ENCODE measurements around the gene GATC.

GATC gene

DNA sequence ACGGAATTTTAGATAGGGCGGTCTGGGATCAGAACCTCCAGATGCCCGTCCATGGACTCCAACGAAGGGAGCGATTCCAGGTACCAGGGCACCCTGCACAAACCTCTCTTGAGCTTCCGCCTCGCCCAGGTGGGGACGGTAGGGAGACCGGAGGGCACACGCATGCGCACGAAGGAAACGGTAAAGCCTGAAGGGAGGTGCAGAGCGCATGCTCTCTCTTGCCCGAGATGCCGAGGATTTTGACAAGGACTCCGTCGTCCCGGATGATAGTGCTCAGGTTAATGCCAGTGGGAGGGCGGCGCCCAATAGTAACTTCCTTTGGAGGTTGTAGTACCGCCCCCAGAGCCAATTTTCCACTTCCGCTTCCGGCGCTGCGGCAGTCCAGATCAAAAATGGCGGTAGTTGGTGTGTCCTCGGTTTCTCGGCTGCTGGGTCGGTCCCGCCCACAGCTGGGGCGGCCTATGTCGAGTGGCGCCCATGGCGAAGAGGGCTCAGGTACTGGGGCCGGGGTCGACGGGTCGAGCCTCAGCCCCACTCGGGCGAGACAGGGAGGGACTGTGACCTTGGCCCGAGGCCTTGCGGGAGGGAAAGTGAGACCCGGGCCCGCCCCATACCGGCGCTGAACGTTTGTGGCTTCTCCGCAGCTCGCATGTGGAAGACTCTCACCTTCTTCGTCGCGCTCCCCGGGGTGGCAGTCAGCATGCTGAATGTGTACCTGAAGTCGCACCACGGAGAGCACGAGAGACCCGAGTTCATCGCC, 8.3 kb upstream of the GATC start, which contains the start of gene COX6A1:
TSS of gene COX6A1 (plus strand) at position 379 of the 760 bp plus-strand sequence. CDS start at position 393, 14 bp downstream.
- peak within 1 kb of the TSS; percentile 93 for H3K9ac ChIP-seq (ENCODE audit: low read length)
- no peak within 1 kb of the TSS for H4K91ac ChIP-seq (ENCODE audit: low read length)
- H3K9me3 ChIP-seq (ENCODE audit: control insufficient read depth, low read length), result no peaks in the 10 kb centered on the region
- H3K27me3 ChIP-seq (ENCODE audit: control insufficient read depth in 1 of 2, insufficient read depth in 1 of 2, low read length in 2 of 2), result peaks cover 0 to 5% of the 10 kb centered on the region in 2 experiments
- peak; percentile 98 for DNase-seq
- peak within 1 kb of the TSS; percentile 50 to 52 for H3K4ac ChIP-seq (ENCODE audit: low read depth in 1 of 2, low read length in 2 of 2)
- H3K79me1 ChIP-seq (replicated peaks; ENCODE audit: low read length, poor library complexity, severe bottlenecking), result peaks cover 1% of the 10 kb centered on the region
- peak within 1 kb of the TSS in 1 of 2 experiments; percentile 78 for H3K14ac ChIP-seq (ENCODE audit: low read length in 2 of 2)
- H3K4me3 ChIP-seq (ENCODE audit: insufficient read depth in 1 of 2, low read depth in 1 of 2, low read length in 2 of 2), result peak within 1 kb of the TSS; percentile 92
- no peak within 1 kb of the TSS for H2BK15ac ChIP-seq (ENCODE audit: low read depth, poor library complexity, severe bottlenecking)
- no peak within 1 kb of the TSS for H2BK5ac ChIP-seq (ENCODE audit: low read depth, low read length, poor library complexity, severe bottlenecking)
- under 1% methylated on average over 58 of the region's 59 CpGs for WGBS
- H2AK5ac ChIP-seq (ENCODE audit: low read length, severe bottlenecking), result no peak within 1 kb of the TSS
- no peak within 1 kb of the TSS for H2BK120ac ChIP-seq (ENCODE audit: low read depth, low read length)
- peak within 1 kb of the TSS; percentile 65 for H3K27ac ChIP-seq (ENCODE audit: low read length, poor library complexity, severe bottlenecking)
- no peak within 1 kb of the TSS for H2BK12ac ChIP-seq (ENCODE audit: low read length in 2 of 2)
- H3K4me1 ChIP-seq (ENCODE audit: control insufficient read depth, insufficient read depth, low read depth, low read length), result peaks cover 5% of the 10 kb centered on the region
- no peak within 1 kb of the TSS for H3K23ac ChIP-seq (ENCODE audit: low read length in 2 of 2)
- H4K8ac ChIP-seq (ENCODE audit: low read length), result peak within 1 kb of the TSS; percentile 83
- H2AFZ ChIP-seq (ENCODE audit: low read depth, low read length), result peak within 1 kb of the TSS; percentile 77
- peaks cover 5 to 22% of the 10 kb centered on the region in 2 experiments for H3K36me3 ChIP-seq (ENCODE audit: control insufficient read depth in 1 of 2, insufficient read depth in 2 of 2, low read depth in 1 of 2, low read length in 2 of 2)
- H3K18ac ChIP-seq (ENCODE audit: low read depth in 1 of 2, low read length in 2 of 2), result peak within 1 kb of the TSS in 1 of 2 experiments; percentile 81
- H3K4me2 ChIP-seq (ENCODE audit: low read length, poor library complexity, severe bottlenecking), result peak within 1 kb of the TSS; percentile 88

DNA sequence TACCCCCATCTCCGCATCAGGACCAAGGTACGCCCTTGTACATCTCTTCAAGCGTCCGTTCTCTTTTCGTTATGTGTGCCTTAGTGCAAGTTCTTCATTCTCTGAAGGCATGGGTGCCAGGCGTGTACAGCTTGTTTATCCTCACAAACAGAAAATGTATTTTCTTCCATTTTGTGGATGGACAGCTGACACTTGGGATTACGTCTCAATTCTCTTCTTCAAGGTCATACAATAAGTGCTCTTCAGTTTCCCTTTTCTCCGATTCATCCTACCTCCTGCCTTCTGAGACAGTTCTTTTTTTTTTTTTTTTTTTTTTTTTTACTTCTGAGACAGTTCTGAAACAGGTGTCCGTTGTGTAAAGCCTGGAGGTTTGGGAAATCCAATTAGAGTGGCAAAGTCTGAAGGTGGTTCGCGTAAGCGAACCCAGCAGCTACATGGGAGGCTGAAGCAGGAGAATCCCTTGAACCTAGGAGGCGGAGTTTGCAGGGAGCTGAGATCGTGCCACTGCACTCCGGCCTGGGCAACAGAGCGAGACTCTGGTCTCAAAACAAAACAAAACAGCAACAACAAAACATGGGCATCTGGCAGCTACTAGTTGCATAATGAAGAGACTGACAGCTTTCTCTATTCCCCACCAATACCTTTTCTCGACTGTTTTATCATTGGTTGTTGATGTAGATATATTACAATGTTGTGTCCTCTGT, 7.6 kb upstream of the GATC start:
- Histone ChIP-seq H4K91ac (ENCODE audit: low read length) (no peak overlapping the region), H4K8ac (ENCODE audit: low read length) (no peak overlapping the region), H3K23ac (ENCODE audit: low read length in 2 of 2) (no peak overlapping the region), H3K27me3 (ENCODE audit: control insufficient read depth in 1 of 2, insufficient read depth in 1 of 2, low read length in 2 of 2) (no peaks in the 10 kb centered on the region), H2BK5ac (ENCODE audit: low read depth, low read length, poor library complexity, severe bottlenecking) (no peak overlapping the region), H2AFZ (ENCODE audit: low read depth, low read length) (peak overlapping the region; percentile 75), H3K36me3 (ENCODE audit: control insufficient read depth in 1 of 2, insufficient read depth in 2 of 2, low read depth in 1 of 2, low read length in 2 of 2) (peaks cover 8 to 29% of the 10 kb centered on the region in 2 experiments), H3K14ac (ENCODE audit: low read length in 2 of 2) (no peak overlapping the region), H3K4me2 (ENCODE audit: low read length, poor library complexity, severe bottlenecking) (peak overlapping the region; percentile 51), H2BK15ac (ENCODE audit: low read depth, poor library complexity, severe bottlenecking) (no peak overlapping the region), H2BK120ac (ENCODE audit: low read depth, low read length) (no peak overlapping the region), H3K9me3 (ENCODE audit: control insufficient read depth, low read length) (no peaks in the 10 kb centered on the region), H3K4me1 (ENCODE audit: control insufficient read depth, insufficient read depth, low read depth, low read length) (peaks cover 5% of the 10 kb centered on the region), H3K27ac (ENCODE audit: low read length, poor library complexity, severe bottlenecking) (no peak overlapping the region), H2AK5ac (ENCODE audit: low read length, severe bottlenecking) (no peak overlapping the region), H3K9ac (ENCODE audit: low read length) (peak overlapping the region; percentile 93), H3K18ac (ENCODE audit: low read depth in 1 of 2, low read length in 2 of 2) (no peak overlapping the region), H2BK12ac (ENCODE audit: low read length in 2 of 2) (no peak overlapping the region), H3K79me1 (replicated peaks; ENCODE audit: low read length, poor library complexity, severe bottlenecking) (peaks cover 1% of the 10 kb centered on the region), H3K4me3 (ENCODE audit: insufficient read depth in 1 of 2, low read depth in 1 of 2, low read length in 2 of 2) (peak overlapping the region; percentile 92), H3K4ac (ENCODE audit: low read depth in 1 of 2, low read length in 2 of 2) (no peak overlapping the region)
- 51% methylated on average over 16 of the region's 17 CpGs for WGBS
- DNase-seq, result peak; percentile 11

DNA sequence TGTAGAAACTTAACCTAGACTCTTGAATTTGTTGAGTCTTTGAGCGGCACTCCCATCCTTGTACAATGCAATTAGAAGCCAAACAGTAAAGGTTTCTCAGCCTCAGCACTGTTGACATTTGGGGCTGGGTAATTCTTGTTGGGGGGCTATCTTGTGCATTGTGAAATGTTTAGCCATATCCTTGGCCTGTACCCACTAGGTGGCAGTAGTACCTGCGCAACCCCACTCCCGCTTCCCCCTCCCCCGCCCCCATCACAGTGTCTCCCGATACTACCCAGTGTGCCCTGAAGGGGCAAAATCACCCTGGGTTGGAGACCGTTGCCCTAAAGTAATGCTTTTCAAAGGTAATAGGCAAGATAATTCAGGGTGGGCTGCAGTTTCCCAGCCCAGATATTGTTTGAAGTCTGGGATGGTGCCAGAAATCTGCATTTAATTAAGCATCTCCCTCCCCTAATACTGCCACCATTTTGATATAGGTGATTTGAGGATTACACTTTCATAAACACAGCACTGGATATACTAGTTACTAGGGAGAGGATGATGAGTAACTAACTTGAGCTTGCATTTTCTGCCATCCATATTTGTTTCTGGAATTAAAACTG, 6.5 kb upstream of the GATC start:
- no peak overlapping the region for H2BK120ac ChIP-seq (ENCODE audit: low read depth, low read length)
- H3K14ac ChIP-seq (ENCODE audit: low read length in 2 of 2), result no peak overlapping the region
- no peak overlapping the region for H3K27ac ChIP-seq (ENCODE audit: low read length, poor library complexity, severe bottlenecking)
- H3K4me1 ChIP-seq (ENCODE audit: control insufficient read depth, insufficient read depth, low read depth, low read length), result peaks cover 5% of the 10 kb centered on the region
- peak; percentile 67 for DNase-seq
- WGBS, result no CpG with 5 or more reads among the region's 6 CpGs
- no peak overlapping the region for H3K23ac ChIP-seq (ENCODE audit: low read length in 2 of 2)
- H3K9ac ChIP-seq (ENCODE audit: low read length), result peak overlapping the region; percentile 47
- H4K8ac ChIP-seq (ENCODE audit: low read length), result no peak overlapping the region
- no peaks in the 10 kb centered on the region for H3K9me3 ChIP-seq (ENCODE audit: control insufficient read depth, low read length)
- no peaks in the 10 kb centered on the region for H3K27me3 ChIP-seq (ENCODE audit: control insufficient read depth in 1 of 2, insufficient read depth in 1 of 2, low read length in 2 of 2)
- no peak overlapping the region for H2BK12ac ChIP-seq (ENCODE audit: low read length in 2 of 2)
- H3K18ac ChIP-seq (ENCODE audit: low read depth in 1 of 2, low read length in 2 of 2), result no peak overlapping the region
- peak overlapping the region; percentile 61 for H3K4me2 ChIP-seq (ENCODE audit: low read length, poor library complexity, severe bottlenecking)
- no peak overlapping the region for H2BK5ac ChIP-seq (ENCODE audit: low read depth, low read length, poor library complexity, severe bottlenecking)
- H3K79me1 ChIP-seq (replicated peaks; ENCODE audit: low read length, poor library complexity, severe bottlenecking), result peaks cover 1% of the 10 kb centered on the region
- H2AFZ ChIP-seq (ENCODE audit: low read depth, low read length), result no peak overlapping the region
- H2BK15ac ChIP-seq (ENCODE audit: low read depth, poor library complexity, severe bottlenecking), result no peak overlapping the region
- peaks cover 8 to 40% of the 10 kb centered on the region in 2 experiments for H3K36me3 ChIP-seq (ENCODE audit: control insufficient read depth in 1 of 2, insufficient read depth in 2 of 2, low read depth in 1 of 2, low read length in 2 of 2)
- no peak overlapping the region for H3K4me3 ChIP-seq (ENCODE audit: insufficient read depth in 1 of 2, low read depth in 1 of 2, low read length in 2 of 2)
- H2AK5ac ChIP-seq (ENCODE audit: low read length, severe bottlenecking), result no peak overlapping the region
- no peak overlapping the region for H4K91ac ChIP-seq (ENCODE audit: low read length)
- no peak overlapping the region for H3K4ac ChIP-seq (ENCODE audit: low read depth in 1 of 2, low read length in 2 of 2)

DNA sequence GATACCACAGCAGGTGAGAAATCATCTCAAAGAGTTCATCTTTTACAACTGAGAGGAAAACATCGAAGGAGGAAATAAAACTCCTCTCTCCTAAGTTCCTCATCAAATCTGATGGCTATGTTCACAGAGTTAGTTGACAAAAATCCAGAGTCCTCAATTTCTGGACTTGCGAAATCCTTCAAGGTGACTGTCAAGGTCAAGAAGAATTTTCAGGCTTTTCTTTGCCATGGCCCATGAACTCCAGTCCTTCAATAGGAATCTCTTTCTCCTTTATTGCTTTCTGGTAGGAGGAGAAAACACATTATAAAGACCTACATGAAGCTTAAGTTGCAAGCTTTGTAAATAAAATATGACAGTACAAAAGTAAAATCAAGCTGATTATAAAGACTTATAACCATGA, 1.6 kb upstream of the GATC start:
- no peak overlapping the region for H2BK12ac ChIP-seq (ENCODE audit: low read length in 2 of 2)
- WGBS, result 95% methylated on average over 2 of the region's 2 CpGs
- no peak overlapping the region for H2BK15ac ChIP-seq (ENCODE audit: low read depth, poor library complexity, severe bottlenecking)
- peaks cover 21 to 52% of the 10 kb centered on the region in 2 experiments for H3K36me3 ChIP-seq (ENCODE audit: control insufficient read depth in 1 of 2, insufficient read depth in 2 of 2, low read depth in 1 of 2, low read length in 2 of 2)
- H3K4me2 ChIP-seq (ENCODE audit: low read length, poor library complexity, severe bottlenecking), result no peak overlapping the region
- H2BK5ac ChIP-seq (ENCODE audit: low read depth, low read length, poor library complexity, severe bottlenecking), result no peak overlapping the region
- no peak overlapping the region for H2AK5ac ChIP-seq (ENCODE audit: low read length, severe bottlenecking)
- H3K14ac ChIP-seq (ENCODE audit: low read length in 2 of 2), result no peak overlapping the region
- H3K4me3 ChIP-seq (ENCODE audit: insufficient read depth in 1 of 2, low read depth in 1 of 2, low read length in 2 of 2), result peak overlapping the region in 1 of 2 experiments; percentile 100
- H3K79me1 ChIP-seq (replicated peaks; ENCODE audit: low read length, poor library complexity, severe bottlenecking), result peaks cover 4% of the 10 kb centered on the region
- no peak overlapping the region for H3K23ac ChIP-seq (ENCODE audit: low read length in 2 of 2)
- no peak for DNase-seq
- no peak overlapping the region for H3K4ac ChIP-seq (ENCODE audit: low read depth in 1 of 2, low read length in 2 of 2)
- peak overlapping the region; percentile 99 for H3K9ac ChIP-seq (ENCODE audit: low read length)
- no peak overlapping the region for H2BK120ac ChIP-seq (ENCODE audit: low read depth, low read length)
- H4K91ac ChIP-seq (ENCODE audit: low read length), result no peak overlapping the region
- H3K18ac ChIP-seq (ENCODE audit: low read depth in 1 of 2, low read length in 2 of 2), result no peak overlapping the region
- H3K9me3 ChIP-seq (ENCODE audit: control insufficient read depth, low read length), result no peaks in the 10 kb centered on the region
- H2AFZ ChIP-seq (ENCODE audit: low read depth, low read length), result no peak overlapping the region
- H3K4me1 ChIP-seq (ENCODE audit: control insufficient read depth, insufficient read depth, low read depth, low read length), result peaks cover 10% of the 10 kb centered on the region
- no peak overlapping the region for H3K27ac ChIP-seq (ENCODE audit: low read length, poor library complexity, severe bottlenecking)
- H4K8ac ChIP-seq (ENCODE audit: low read length), result no peak overlapping the region
- no peaks in the 10 kb centered on the region for H3K27me3 ChIP-seq (ENCODE audit: control insufficient read depth in 1 of 2, insufficient read depth in 1 of 2, low read length in 2 of 2)
